ENCODE results near the gene PRAMEF18.
"Not testable (repeated sequence)": the region's sequence is repeated elsewhere in the genome, so short reads cannot be mapped to it uniquely, and the experiment has no call there.

The PRAMEF18 gene

DNA sequence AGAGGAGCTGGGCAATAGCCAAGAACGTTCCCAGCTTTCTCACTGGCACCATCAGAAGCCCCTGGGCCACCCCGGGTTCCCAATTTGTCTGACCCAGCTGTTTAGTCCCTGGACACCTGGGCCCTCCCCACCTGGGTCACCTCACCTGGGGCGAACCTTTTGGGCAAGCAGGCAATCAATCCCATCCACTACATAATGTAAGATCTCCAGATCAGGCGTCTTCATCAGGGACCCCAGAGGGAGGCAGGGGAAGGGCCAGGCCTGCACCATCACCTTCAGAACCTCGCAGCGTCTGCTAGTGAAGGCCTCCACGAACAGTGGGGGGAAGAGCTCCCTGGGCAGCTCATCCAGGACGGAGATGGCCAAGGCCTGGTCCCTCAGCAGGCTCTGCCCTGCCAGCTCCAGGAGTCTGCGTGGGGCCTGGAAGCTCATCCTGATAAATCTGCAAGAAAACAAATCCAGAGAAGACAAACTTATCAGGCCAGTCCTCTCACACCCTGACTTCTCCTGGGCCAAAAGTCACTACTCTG lies at the start of gene PRAMEF18:
TSS of gene PRAMEF18 (minus strand) at position 480 of the 530 bp plus-strand sequence. CDS start at position 432, 48 bp downstream.
- DNase-seq, result not testable (repeated sequence)

DNA sequence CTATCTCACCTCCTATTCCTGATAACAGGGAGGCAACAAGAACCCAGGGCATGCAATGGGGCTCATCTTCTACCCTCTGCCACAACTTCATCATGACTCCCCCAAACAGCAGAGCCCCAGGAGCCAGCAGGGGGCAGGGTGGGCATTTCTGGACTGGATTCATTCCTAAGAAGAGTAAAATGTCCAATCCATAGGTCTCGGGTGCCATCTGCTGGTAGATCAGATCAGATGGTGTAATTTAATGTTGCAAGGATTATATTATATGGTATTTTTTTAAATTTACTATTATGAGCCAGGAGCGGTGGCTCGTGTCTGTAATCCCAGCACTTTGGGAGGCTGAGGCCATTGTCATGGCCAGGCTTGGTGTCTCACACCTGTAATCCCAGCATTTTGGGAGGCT lies 39.2 kb upstream of the PRAMEF18 start:
- not testable (repeated sequence) for DNase-seq

DNA sequence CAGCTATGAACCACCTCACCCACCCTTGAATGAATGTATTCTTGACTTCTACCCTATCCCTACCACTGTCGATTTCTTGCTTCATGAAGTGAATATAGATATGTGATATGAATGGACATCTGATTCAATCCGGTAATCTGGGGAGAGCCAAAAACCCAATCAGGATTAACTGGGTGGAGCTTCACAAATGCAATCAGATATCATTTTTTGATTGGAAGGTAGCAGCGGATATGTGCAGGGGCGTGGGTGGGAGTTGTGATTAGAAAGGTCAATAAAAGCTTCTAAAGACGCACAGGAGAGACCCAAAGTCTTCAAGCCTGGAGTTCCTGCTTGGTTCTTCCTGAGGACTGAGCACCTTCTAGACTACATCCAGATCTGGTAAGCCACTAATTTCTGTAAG lies 27.9 kb upstream of the PRAMEF18 start, which contains the start of gene PRAMEF5:
TSS of gene PRAMEF5 (plus strand) at position 301 of the 400 bp plus-strand sequence. CDS start 5,071 bp downstream, outside the sequence.
- DNase-seq, result not testable (repeated sequence)

GRCh38 chr1:13247122-13247521 lies 21.2 kb upstream of the PRAMEF18 start:
- not testable (repeated sequence) for DNase-seq

GRCh38 chr1:13246554-13246871 lies 20.6 kb upstream of the PRAMEF18 start:
- not testable (repeated sequence) for DNase-seq

GRCh38 chr1:13245841-13246553 lies 20.0 kb upstream of the PRAMEF18 start:
- DNase-seq, result not testable (repeated sequence)

DNA sequence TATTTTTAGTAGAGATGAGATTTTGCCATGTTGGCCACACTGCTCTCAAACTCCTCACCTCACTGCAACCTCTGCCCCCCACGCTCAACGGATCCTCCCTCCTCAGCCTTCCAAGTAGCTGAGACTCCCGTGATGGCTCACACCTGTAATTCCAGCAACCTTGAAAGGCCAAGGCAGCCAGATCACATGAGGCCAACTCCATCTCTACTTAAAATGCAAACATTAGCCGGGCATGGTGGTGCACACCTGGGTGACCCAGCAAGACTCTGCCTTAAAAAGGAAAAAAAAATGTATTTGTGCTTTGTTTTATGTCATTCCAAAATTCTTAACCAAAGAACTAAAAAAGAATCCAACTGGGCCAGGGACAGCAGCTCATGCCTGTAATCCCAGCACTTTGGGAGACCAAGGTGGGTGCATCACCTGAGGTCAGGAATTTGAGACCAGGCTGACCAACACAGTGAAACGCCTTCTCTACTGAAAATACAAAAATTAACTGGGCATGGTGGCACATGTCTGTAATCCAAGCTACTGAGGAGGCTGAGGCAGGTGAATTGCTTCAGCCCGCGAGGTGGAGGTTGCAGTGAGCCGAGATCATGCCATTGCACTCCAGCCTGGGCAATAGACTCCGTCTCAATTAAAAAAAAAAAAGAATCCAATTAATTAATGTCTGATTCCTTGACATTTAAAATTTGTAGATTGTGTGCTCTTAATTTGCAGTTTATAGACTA lies 17.7 kb upstream of the PRAMEF18 start:
- not testable (repeated sequence) for DNase-seq

GRCh38 chr1:13239633-13240032 lies 13.7 kb upstream of the PRAMEF18 start:
- DNase-seq, result not testable (repeated sequence)

DNA sequence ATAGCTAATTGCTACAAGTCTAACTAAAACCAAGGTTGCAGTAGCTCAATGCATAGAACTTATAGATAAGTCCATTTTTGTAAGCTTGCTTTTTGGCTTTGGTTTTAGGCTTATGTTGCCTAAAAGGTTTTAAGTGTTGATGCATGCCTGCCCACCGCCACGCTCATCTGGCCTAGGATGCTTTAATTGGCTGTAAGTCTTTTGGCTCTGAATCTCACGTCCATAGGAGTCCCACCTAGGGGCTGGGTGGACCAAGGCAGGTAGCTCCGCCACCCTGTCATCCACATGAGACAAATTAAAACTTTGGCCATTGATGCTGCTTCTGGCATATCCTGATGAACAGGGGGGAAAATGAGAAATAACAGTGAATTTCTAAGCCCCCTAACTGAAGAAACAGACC lies 11.6 kb upstream of the PRAMEF18 start:
- not testable (repeated sequence) for DNase-seq

DNA sequence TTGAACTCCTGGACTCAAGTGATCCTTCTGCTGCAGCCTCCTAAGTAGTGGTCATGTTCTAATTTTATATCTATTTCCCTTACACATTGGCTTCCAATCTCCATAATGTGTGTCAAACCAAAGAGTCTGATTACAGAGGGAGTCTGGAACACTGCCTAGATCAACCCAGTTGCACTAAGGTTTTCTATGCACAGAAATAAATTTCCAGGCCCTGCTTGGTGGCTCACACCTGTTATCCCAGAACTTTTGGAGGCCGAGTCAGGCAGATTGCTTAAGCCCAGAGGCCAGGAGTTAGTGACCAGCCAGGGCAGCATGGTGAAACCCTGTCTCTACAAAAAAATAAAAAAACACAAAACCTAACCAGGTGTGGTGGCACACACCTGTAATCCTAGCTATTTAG lies 8.1 kb upstream of the PRAMEF18 start:
- DNase-seq, result not testable (repeated sequence)

GRCh38 chr1:13232056-13232455 lies 6.1 kb upstream of the PRAMEF18 start:
- not testable (repeated sequence) for DNase-seq

DNA sequence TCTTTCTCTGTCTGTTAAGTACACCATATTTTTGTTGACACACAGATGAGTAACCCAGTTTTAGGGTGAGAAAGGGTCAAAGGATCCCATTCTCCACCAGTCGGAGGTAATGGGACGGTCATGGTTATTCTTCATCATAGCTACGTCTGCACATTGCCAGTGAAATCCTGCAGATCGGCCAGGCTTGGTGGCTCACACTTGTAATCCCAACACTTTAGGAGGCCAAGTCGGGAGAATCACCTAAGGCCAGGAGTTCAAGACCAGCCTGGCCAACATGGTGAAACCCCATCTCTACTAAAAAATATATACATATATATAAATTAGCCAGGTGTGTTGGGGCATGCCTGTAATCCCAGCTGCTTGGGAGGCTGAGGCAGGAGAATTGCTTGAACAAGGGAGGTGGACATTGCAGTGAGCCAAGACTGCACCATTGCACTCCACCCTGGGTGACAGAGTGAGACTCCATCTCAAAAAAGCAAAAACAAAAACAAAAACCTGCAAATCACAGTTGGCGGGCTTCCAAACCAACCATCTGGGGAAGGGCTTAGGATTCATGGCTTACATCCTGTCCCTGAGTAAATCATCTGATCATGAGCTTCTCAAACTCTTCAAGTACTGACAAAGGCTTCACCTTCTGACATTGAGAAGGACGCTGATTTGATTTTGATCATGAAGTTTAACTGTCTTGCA lies 5.3 kb upstream of the PRAMEF18 start:
- DNase-seq, result not testable (repeated sequence)

GRCh38 chr1:13230601-13231000 lies 4.6 kb upstream of the PRAMEF18 start:
- DNase-seq, result not testable (repeated sequence)

DNA sequence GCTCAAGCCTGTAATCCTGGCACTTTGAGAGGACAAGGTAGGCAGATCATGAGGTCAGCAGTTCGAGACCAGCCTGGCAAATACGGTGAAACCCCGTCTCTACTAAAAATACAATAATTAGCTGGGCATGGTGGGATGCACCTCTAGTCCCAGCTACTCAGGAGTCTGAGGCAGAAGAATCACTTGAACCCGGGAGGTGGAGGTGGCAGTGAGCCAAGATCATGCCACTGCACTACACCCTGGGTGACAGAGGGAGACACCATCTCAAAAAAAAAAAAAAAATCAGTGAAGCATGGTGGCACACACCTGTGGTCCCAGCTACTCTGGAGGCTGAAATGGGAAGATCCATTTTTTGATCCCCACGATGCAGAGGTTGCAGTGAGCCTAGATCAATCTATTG lies 4.1 kb upstream of the PRAMEF18 start:
- not testable (repeated sequence) for DNase-seq

DNA sequence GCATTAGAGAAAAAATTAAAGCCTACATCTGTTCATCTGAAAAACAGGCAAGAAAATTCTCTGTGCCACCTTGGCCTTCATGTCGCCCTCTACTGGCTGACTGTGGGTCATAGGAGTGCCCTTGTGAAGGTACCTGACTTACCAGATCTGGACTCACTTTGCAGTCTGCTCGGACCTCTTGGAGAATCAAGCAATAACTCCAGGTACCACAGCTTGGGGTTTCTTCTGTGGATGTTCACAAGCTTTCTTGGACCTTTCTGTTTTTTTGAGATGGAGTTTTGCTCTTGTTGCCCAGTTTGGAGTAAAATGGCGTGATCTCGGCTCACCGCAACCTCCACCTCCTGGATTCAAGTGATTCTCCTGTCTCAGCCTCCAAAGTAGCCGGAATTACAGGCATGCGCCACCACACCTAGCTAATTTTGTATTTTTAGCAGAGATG lies 2.4 kb upstream of the PRAMEF18 start:
- no peak for DNase-seq

GRCh38 chr1:13227271-13228055 lies 1.5 kb upstream of the PRAMEF18 start:
- not testable (repeated sequence) for DNase-seq

DNA sequence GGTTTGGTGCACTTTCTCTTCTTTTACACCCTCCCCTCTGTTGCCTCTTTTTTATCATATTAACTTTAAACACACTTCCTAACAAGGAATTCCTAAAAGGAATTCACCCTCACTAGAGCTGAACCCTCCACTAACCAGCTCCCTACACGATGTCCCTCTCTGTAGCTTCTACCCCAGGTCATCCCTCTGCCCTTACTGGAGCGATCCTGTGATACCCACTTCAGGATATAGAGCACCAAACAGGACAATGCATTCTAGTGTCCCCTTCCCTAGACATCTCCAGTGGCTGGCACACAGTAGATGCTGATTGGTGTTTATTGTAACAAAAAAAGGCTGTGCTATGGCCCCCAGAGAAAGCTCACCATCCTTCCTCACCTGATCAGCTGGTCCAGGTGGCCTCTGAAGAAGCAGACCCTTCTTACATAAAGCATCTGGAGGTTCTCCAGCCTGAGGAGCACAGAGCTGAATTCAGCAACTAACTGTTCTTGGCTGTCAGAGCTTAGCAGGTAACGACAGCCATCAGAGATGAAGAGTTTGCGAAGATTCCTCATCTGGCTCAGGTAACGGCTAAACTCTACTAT lies 1.4 kb downstream of the PRAMEF18 start:
- DNase-seq, result no peak

DNA sequence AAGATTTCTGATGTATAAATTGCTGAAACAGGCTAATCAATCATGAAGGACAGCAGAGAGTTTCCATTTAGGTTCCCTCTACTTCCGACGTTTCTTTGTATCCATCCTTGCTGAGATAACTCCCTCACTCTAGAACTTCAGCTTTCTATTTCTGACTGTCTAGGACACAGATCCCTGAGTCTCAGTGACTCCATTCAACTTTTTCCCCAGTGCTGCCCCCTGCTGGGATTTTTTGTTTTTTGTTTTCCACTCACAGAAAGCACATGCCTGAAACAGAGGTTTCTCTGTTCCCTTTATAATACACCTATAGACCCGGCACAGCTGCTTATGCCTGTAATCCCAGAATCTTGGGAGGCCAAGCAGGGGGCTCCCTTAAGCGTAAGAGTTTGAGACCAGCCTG lies 3.2 kb downstream of the PRAMEF18 start:
- not testable (repeated sequence) for DNase-seq

GRCh38 chr1:13219203-13219602 lies 6.8 kb downstream of the PRAMEF18 start:
- not testable (repeated sequence) for DNase-seq

GRCh38 chr1:13216619-13217018 lies 9.3 kb downstream of the PRAMEF18 start:
- not testable (repeated sequence) for DNase-seq

DNA sequence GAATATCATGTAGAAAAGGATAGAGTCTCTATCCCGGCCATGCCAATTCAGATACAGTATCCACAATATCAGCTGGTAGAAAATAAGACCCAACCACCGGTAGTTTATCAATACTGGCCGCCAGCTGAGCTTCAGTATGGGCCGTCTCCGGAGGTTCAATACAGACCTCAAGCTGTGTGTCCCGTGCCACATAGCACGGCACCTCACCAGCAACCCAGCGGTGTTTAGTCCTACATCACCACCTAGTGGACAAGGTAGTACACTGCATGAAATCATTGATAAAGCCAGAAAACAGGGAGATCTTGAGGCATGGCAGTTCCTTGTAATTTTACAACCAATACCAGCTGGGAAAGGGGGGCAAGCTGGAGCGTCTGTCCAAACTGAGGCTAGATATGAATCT lies 17.2 kb downstream of the PRAMEF18 start:
- not testable (repeated sequence) for DNase-seq

- not testable (repeated sequence) for DNase-seq
These were observed 24.6 kb downstream of the PRAMEF18 start, which contains the start of gene PRAMEF13 for GRCh38 chr1:13201309-13201708. Gene PRAMEF13, minus strand, starts transcription at chr1:13201409. Its CDS starts 1,820 bp downstream, at chr1:13199589.

Measured in DMS 273 treated with DMSO at 0.1 percent for 48 hours (cell line).